ENCODE measurements around the gene NRG2.

The NRG2 gene

DNA sequence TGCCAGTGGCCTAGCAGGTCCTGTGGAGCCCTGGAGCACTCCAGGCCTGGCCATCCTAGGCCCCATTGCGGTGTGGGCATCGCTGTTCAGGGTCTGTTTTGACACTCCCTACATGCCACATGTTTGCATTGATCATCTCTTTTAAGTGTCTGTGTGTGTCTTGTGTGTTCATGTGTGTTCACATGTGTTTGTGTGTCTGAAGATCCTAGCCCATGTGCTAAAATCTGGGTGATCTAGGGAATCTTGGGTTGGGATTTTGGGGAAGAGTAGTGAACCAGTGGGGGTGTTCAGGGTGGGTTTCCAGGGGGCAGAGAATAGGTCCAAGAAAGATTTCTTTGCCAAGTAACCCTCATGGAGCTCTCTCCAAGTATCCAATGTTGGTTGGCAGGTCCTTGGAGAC is 239.1 kb downstream of the NRG2 start:
- no peaks in the 10 kb centered on the region for H3K27me3 ChIP-seq (ENCODE audit: control insufficient read depth, insufficient read depth, low read length)
- no peaks in the 10 kb centered on the region for H3K36me3 ChIP-seq (ENCODE audit: control insufficient read depth, insufficient read depth, low read length)

DNA sequence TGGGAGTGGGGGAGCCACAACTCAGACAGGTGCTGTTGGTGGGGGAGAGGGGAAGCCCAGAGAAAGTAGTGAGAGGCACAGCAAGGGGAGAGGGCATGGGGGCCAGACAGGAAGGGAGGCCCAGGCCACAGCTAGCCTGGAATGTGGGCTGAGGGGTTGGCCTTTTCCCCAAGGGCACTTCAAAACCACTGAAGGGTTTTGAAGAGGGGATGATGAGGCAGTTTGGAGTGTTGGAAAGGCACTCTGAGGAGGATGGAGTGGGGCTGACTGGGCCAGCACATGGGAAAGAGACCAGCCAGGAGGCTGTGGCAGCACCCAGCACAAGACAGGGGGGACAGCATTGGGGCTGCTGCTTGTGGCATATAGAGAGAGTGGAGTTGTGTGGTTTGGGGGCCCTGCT is 243.7 kb downstream of the NRG2 start:
- TF ChIP-seq, protein P1, sequence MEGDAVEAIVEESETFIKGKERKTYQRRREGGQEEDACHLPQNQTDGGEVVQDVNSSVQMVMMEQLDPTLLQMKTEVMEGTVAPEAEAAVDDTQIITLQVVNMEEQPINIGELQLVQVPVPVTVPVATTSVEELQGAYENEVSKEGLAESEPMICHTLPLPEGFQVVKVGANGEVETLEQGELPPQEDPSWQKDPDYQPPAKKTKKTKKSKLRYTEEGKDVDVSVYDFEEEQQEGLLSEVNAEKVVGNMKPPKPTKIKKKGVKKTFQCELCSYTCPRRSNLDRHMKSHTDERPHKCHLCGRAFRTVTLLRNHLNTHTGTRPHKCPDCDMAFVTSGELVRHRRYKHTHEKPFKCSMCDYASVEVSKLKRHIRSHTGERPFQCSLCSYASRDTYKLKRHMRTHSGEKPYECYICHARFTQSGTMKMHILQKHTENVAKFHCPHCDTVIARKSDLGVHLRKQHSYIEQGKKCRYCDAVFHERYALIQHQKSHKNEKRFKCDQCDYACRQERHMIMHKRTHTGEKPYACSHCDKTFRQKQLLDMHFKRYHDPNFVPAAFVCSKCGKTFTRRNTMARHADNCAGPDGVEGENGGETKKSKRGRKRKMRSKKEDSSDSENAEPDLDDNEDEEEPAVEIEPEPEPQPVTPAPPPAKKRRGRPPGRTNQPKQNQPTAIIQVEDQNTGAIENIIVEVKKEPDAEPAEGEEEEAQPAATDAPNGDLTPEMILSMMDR (IDR thresholded peaks at IDR 0.05): no peak
- no peaks in the 10 kb centered on the region for H3K9me3 ChIP-seq (ENCODE audit: control insufficient read depth, low read length)
- H3K9ac ChIP-seq: no peak overlapping the region
- no peak overlapping the region for H2AFZ ChIP-seq
- no peaks in the 10 kb centered on the region for H3K36me3 ChIP-seq (ENCODE audit: control insufficient read depth, insufficient read depth, low read length)
- no peaks in the 10 kb centered on the region for H3K27me3 ChIP-seq (ENCODE audit: control insufficient read depth, insufficient read depth, low read length)
- H3K4me1 ChIP-seq: peaks cover 3% of the 10 kb centered on the region
- H3K4me3 ChIP-seq (ENCODE audit: low read depth, low read length): no peak overlapping the region
- H3K27ac ChIP-seq: no peak overlapping the region
- no peaks in the 10 kb centered on the region for H3K79me2 ChIP-seq
- no peak overlapping the region for H3K4me2 ChIP-seq (ENCODE audit: low read length)

More for the DNA sequence above, 239.1 kb downstream of the NRG2 start:
- Histone ChIP-seq H3K79me2 (no peaks in the 10 kb centered on the region), H3K9ac (no peak overlapping the region), H3K4me1 (no peaks in the 10 kb centered on the region), H3K9me3 (ENCODE audit: control insufficient read depth, low read length) (no peaks in the 10 kb centered on the region), H2AFZ (no peak overlapping the region), H3K4me3 (ENCODE audit: low read depth, low read length) (no peak overlapping the region), H3K27ac (no peak overlapping the region), H3K4me2 (ENCODE audit: low read length) (no peak overlapping the region)
- TF ChIP-seq, protein P1 (IDR thresholded peaks at IDR 0.05): no peak

DNA sequence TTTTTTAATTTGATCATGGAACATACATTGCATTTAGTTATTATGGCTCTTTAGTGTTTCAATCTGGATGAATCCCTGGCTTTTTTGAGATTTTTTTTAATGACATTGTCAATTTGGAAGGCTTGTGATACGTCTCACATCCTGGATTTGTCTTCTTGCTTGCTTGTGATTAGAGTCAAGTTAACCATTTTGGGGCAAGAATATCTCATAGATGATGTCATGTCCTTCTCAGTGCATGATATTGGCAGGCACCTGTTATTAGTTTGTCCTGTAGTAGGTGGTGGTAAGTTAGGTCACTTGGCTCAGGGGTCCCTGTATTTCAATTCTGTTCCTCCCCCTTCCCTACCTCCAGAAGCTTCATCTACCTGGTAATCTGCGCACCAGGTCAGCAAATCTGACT is 244.2 kb downstream of the NRG2 start:
- TF ChIP-seq, protein P1 (IDR thresholded peaks at IDR 0.05): no peak
- H3K27ac ChIP-seq: no peak overlapping the region
- peaks cover 3% of the 10 kb centered on the region for H3K4me1 ChIP-seq
- H3K79me2 ChIP-seq: no peaks in the 10 kb centered on the region
- H3K27me3 ChIP-seq (ENCODE audit: control insufficient read depth, insufficient read depth, low read length): no peaks in the 10 kb centered on the region
- H3K4me2 ChIP-seq (ENCODE audit: low read length): no peak overlapping the region
- H3K4me3 ChIP-seq (ENCODE audit: low read depth, low read length): no peak overlapping the region
- H3K9ac ChIP-seq: no peak overlapping the region
- H3K9me3 ChIP-seq (ENCODE audit: control insufficient read depth, low read length): no peaks in the 10 kb centered on the region
- H3K36me3 ChIP-seq (ENCODE audit: control insufficient read depth, insufficient read depth, low read length): no peaks in the 10 kb centered on the region
- no peak overlapping the region for H2AFZ ChIP-seq

DNA sequence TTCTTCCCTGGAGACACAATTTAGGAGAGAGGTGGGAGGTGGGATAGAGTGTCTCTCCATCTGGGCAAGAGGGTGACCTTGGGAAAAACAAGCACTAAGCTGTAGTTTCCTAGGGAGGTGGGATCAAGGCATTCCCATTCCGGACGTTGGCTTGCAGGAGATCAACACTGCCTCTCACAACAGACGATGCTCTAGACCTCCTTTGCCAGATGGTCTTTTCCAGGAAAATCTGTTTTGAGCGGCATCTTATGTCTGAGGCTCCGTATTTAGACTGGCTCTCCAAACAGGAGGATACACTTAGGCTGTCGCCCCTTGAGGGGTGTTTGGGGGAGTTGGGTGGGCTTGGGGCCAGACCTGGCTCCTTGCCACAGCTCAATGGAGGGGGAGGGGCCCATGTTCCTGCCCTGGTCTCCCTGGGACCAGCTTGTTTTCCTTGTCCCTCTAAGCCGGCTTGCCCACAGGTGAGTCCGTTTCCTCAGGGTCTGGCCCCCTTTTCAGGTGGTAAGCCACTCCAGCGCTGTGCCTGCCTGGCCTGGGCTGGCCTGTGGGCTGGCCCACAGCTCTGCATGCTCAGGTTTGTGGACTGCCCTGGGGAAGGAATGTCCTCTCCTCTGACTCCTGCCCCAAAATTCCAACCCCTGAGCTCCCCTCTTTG is 245.1 kb downstream of the NRG2 start:
- Histone ChIP-seq H3K79me2 (no peaks in the 10 kb centered on the region), H3K9me3 (ENCODE audit: control insufficient read depth, low read length) (no peaks in the 10 kb centered on the region), H3K4me3 (ENCODE audit: low read depth, low read length) (no peak overlapping the region), H3K27me3 (ENCODE audit: control insufficient read depth, insufficient read depth, low read length) (no peaks in the 10 kb centered on the region), H3K4me1 (peaks cover 3% of the 10 kb centered on the region), H3K4me2 (ENCODE audit: low read length) (no peak overlapping the region), H3K9ac (no peak overlapping the region), H3K36me3 (ENCODE audit: control insufficient read depth, insufficient read depth, low read length) (no peaks in the 10 kb centered on the region), H3K27ac (no peak overlapping the region), H2AFZ (no peak overlapping the region)
- TF ChIP-seq, protein P1 (IDR thresholded peaks at IDR 0.05): no peak

DNA sequence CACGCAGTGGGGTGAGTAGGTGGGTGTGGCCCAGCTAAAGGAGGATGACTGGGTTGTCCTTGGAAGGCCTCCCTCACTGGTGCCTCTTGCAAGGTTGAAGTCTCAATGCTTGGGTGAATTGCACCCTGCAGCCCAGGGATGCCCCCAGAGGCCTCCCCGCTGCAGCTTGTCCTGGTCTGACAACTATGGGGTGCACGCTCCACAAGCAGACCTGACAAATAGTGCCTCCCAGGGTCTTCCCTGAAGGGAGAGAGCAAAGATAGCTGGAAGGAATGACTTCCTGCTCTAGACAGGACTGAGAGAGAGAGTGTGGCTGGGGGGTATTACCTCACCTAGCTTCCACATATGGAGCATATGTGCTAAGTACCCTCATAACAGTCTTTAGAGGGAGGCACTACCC is 245.8 kb downstream of the NRG2 start:
- TF ChIP-seq, protein P1 (IDR thresholded peaks at IDR 0.05): no peak
- H3K4me2 ChIP-seq (ENCODE audit: low read length): no peak overlapping the region
- H3K79me2 ChIP-seq: no peaks in the 10 kb centered on the region
- H3K36me3 ChIP-seq (ENCODE audit: control insufficient read depth, insufficient read depth, low read length): no peaks in the 10 kb centered on the region
- no peak overlapping the region for H3K4me3 ChIP-seq (ENCODE audit: low read depth, low read length)
- H2AFZ ChIP-seq: no peak overlapping the region
- H3K9me3 ChIP-seq (ENCODE audit: control insufficient read depth, low read length): no peaks in the 10 kb centered on the region
- no peaks in the 10 kb centered on the region for H3K27me3 ChIP-seq (ENCODE audit: control insufficient read depth, insufficient read depth, low read length)
- H3K4me1 ChIP-seq: peaks cover 3% of the 10 kb centered on the region
- H3K9ac ChIP-seq: no peak overlapping the region
- H3K27ac ChIP-seq: no peak overlapping the region

Measured in parathyroid adenoma (tissue), 2 donors.